ENCODE measurements around the gene MED27.

MED27 gene

DNA sequence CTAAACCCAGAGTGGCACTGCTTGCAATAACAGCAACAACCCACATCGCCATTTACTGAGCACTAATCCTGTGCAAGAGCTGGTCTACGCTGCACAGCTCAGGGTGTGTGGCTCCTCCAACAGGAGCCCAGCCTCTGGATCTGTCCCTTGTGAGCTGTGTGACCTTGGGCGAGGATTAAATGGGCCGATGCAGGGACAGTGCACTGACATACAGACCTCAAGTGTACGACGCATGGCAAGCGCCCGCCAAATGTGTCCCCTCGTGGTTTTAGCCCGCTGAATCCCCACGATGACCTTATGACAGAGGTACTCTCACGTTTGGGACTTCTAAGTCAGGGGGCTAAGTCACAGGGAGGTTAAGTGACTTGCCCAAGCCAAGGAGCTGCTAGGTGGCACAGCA is 209.5 kb downstream of the MED27 start:
- Histone ChIP-seq H3K4me3 (ENCODE audit: low read depth, low read length) (no peak overlapping the region), H3K4me1 (ENCODE audit: control insufficient read depth, insufficient read depth, low read length) (no peaks in the 10 kb centered on the region), H3K9me3 (ENCODE audit: control insufficient read depth, insufficient read depth, low read depth, low read length) (no peaks in the 10 kb centered on the region), H3K27ac (ENCODE audit: extremely low read depth, low read depth, low read length) (no peak overlapping the region), H3K36me3 (ENCODE audit: control insufficient read depth in 2 of 2, insufficient read depth in 1 of 2, low read length in 2 of 2) (no peaks in the 10 kb centered on the region)
- ChIA-PET POLR2A (no interaction called here), CTCF (interaction anchor here (0.6 to 1.6 kb wide), 2 partner anchors 85 to 107 kb away, joined by 3 to 4 read pairs; no protein-coding TSS in a partner anchor)
- no peak for TF ChIP-seq ZSCAN18 (tag by site-specific recombination; IDR thresholded peaks at IDR 0.05)
- no peak for TF ChIP-seq ZNF416 (tag by site-specific recombination; IDR thresholded peaks at IDR 0.05)
- TF ChIP-seq PBX3 (CRISPR knock-in tag; IDR thresholded peaks at IDR 0.05), result no peak
- no peak for TF ChIP-seq ZNF350 (tag by site-specific recombination; IDR thresholded peaks at IDR 0.05)
- no peak for TF ChIP-seq ZBTB7A (tag by site-specific recombination; IDR thresholded peaks at IDR 0.05; ENCODE audit: low read depth)
- no peak for TF ChIP-seq ZIC2 (tag by site-specific recombination; IDR thresholded peaks at IDR 0.05)
- TF ChIP-seq ZNF639 (tag by site-specific recombination; IDR thresholded peaks at IDR 0.05), result no peak

GRCh38 chr9:131869348-131869747 is 210.3 kb downstream of the MED27 start:
- peak; percentile 89 for TF ChIP-seq TCF7L2 (IDR thresholded peaks at IDR 0.05; ENCODE audit: borderline replicate concordance, low read depth, low read length)
- peak; percentile 53; the same call in 1 of the 2 replicates for TF ChIP-seq ZNF664 (tag by site-specific recombination; IDR thresholded peaks at IDR 0.05)
- 0 out of 2 replicates have a peak, but pooled peaks have one; percentile 18 for TF ChIP-seq ZBTB8A (tag by site-specific recombination; IDR thresholded peaks at IDR 0.05)
- no peak for TF ChIP-seq ZBTB6 (tag by site-specific recombination; IDR thresholded peaks at IDR 0.05)
- no peak for TF ChIP-seq ZNF707 (tag by site-specific recombination; IDR thresholded peaks at IDR 0.05)
- TF ChIP-seq ZIC2 (tag by site-specific recombination; IDR thresholded peaks at IDR 0.05), result peak; percentile 29; the same call in 1 of the 2 replicates
- 0 out of 2 replicates have a peak, but pooled peaks have one; percentile 19 for TF ChIP-seq EGR2 (tag by site-specific recombination; IDR thresholded peaks at IDR 0.05; ENCODE audit: low read depth)
- no peak for TF ChIP-seq REPIN1 (tag by site-specific recombination; IDR thresholded peaks at IDR 0.05; ENCODE audit: low read depth)
- no peak for TF ChIP-seq ZNF501 (tag by site-specific recombination; IDR thresholded peaks at IDR 0.05)
- TF ChIP-seq ZNF639 (tag by site-specific recombination; IDR thresholded peaks at IDR 0.05), result no peak
- H3K36me3 ChIP-seq (ENCODE audit: control insufficient read depth in 2 of 2, insufficient read depth in 1 of 2, low read length in 2 of 2), result no peaks in the 10 kb centered on the region

More at GRCh38 chr9:131869348-131869747, 210.3 kb downstream of the MED27 start:
- CTCF ChIA-PET, result interaction anchor here (0.6 to 1.6 kb wide), 2 partner anchors 107 to 404 kb away, joined by 3 to 4 read pairs; no protein-coding TSS in a partner anchor
- H3K27ac ChIP-seq (ENCODE audit: extremely low read depth, low read depth, low read length), result no peak overlapping the region
- no peaks in the 10 kb centered on the region for H3K4me1 ChIP-seq (ENCODE audit: control insufficient read depth, insufficient read depth, low read length)
- no peaks in the 10 kb centered on the region for H3K9me3 ChIP-seq (ENCODE audit: control insufficient read depth, insufficient read depth, low read depth, low read length)
- no peak overlapping the region for H3K4me3 ChIP-seq (ENCODE audit: low read depth, low read length)
- POLR2A ChIA-PET, result no interaction called here

Measured in HEK293 (cell line).